GM23338 (cell line): ENCODE results near the gene PEX10. TPM values are rescaled to one million over a fixed set of nuclear protein-coding genes. Genes with fewer than 3 reads are reported as not detected.

Source experiments
- ATAC-seq: fragments of 200-7000 bp; cut with Tn5 transposase; 3 replicates; pipeline ENCODE4 v1.9.1; 2020
- DNase-seq: peaks from one replicate; pipeline ENCODE4 v3.0.0-alpha.2; 2015; ENCODE audit warnings: low spot score
- H2AFZ ChIP-seq: fragments of 200-600 bp; sonication (generic); 2 replicates; pipeline ENCODE4 v1.8.0; 2016; ENCODE audit warnings: antibody characterized with exemption, mild to moderate bottlenecking, moderate library complexity
- H3F3A ChIP-seq: fragments of 200-600 bp; sonication (generic); replicated peaks from 2 replicates; pipeline ENCODE4 v1.8.0; 2017; ENCODE audit warnings: antibody characterized with exemption, mixed run types, low read depth
- H3K27ac ChIP-seq: fragments of 200-600 bp; sonication (generic); 2 replicates; pipeline ENCODE4 v1.6.1; 2016; ENCODE audit warnings: low read depth
- H3K27me3 ChIP-seq: fragments of 200-600 bp; sonication (generic); 2 replicates; pipeline ENCODE4 v1.8.0; 2016; ENCODE audit warnings: mild to moderate bottlenecking, mixed run types, moderate library complexity; ENCODE audit not compliant: insufficient read depth
- H3K36me3 ChIP-seq: fragments of 200-600 bp; sonication (generic); 2 replicates; pipeline ENCODE4 v1.8.0; 2016; ENCODE audit warnings: mild to moderate bottlenecking; ENCODE audit not compliant: insufficient read depth
- H3K4me1 ChIP-seq: fragments of 200-600 bp; sonication (generic); 2 replicates; pipeline ENCODE4 v1.8.0; 2016; ENCODE audit warnings: mild to moderate bottlenecking, moderate library complexity; ENCODE audit not compliant: insufficient read depth
- H3K4me2 ChIP-seq: fragments of 200-600 bp; sonication (generic); 2 replicates; pipeline ENCODE4 v1.7.1; 2017; ENCODE audit warnings: mixed run types
- H3K4me3 ChIP-seq: fragments of 200-600 bp; sonication (generic); 2 replicates; pipeline ENCODE4 v1.6.1; 2016; ENCODE audit warnings: mixed run types
- H3K79me2 ChIP-seq: fragments of 200-600 bp; sonication (generic); replicated peaks from 2 replicates; pipeline ENCODE4 v1.8.0; 2017; ENCODE audit warnings: mild to moderate bottlenecking; ENCODE audit not compliant: insufficient read depth
- H3K9me2 ChIP-seq: fragments of 200-600 bp; sonication (generic); 2 replicates; pipeline ENCODE4 v1.8.0; 2017; ENCODE audit not compliant: insufficient read depth
- H4K20me1 ChIP-seq: fragments of 200-600 bp; sonication (generic); replicated peaks from 2 replicates; pipeline ENCODE4 v1.8.0; 2017; ENCODE audit warnings: mild to moderate bottlenecking; ENCODE audit not compliant: insufficient read depth
- H3K27ac Mint-ChIP-seq: 2 replicates; pipeline ENCODE4 v1.8.0; 2020; ENCODE audit warnings: inconsistent platforms, mild to moderate bottlenecking, moderate library complexity, mixed read lengths
- H3K27me3 Mint-ChIP-seq: 3 replicates; pipeline ENCODE4 v1.8.0; 2022; ENCODE audit warnings: low read depth, mild to moderate bottlenecking, moderate library complexity, mixed read lengths, inconsistent platforms; ENCODE audit not compliant: insufficient read depth, poor library complexity
- H3K36me3 Mint-ChIP-seq: 3 replicates; pipeline ENCODE4 v1.8.0; 2021; ENCODE audit warnings: low read depth, mild to moderate bottlenecking, inconsistent platforms, moderate library complexity, mixed read lengths
- H3K4me1 Mint-ChIP-seq: 3 replicates; pipeline ENCODE4 v1.8.0; 2020; ENCODE audit warnings: mild to moderate bottlenecking, inconsistent platforms, mixed read lengths
- H3K4me3 Mint-ChIP-seq: 3 replicates; pipeline ENCODE4 v1.8.0; 2021; ENCODE audit warnings: moderate library complexity, mild to moderate bottlenecking, inconsistent platforms, mixed read lengths
- H3K9me3 Mint-ChIP-seq: 3 replicates; pipeline ENCODE4 v1.8.0; 2020; ENCODE audit warnings: moderate library complexity, mild to moderate bottlenecking, inconsistent platforms, mixed read lengths
- CREB1 ChIP-seq: fragments of 250-450 bp; sonication (Bioruptor Pico); IDR thresholded peaks from 2 replicates; pipeline ENCODE4 v1.5.0; 2020; ENCODE audit warnings: low read depth, mild to moderate bottlenecking, moderate library complexity
- CTCF ChIP-seq, 2 experiments: fragments of 200-600 bp in 1 of 2; sonication (generic) in 1 of 2; conservative IDR thresholded peaks; 2 replicates each; pipeline versions ENCODE4 v1.5.1 to v1.6.1; 2016 to 2017; ENCODE audit warnings: antibody characterized with exemption in 2 of 2, low read depth in 2 of 2, mild to moderate bottlenecking in 2 of 2, moderate library complexity in 1 of 2
- EZH2 ChIP-seq: fragments of 200-600 bp; sonication (generic); IDR thresholded peaks from one replicate; pipeline ENCODE4 v1.8.0; 2017; ENCODE audit warnings: antibody characterized with exemption, mild to moderate bottlenecking, low read depth; ENCODE audit not compliant: unreplicated experiment
- EZH2phosphoT487 ChIP-seq: fragments of 200-600 bp; sonication (generic); IDR thresholded peaks from one replicate; pipeline ENCODE4 v1.8.1; 2018; ENCODE audit warnings: antibody characterized with exemption; ENCODE audit not compliant: unreplicated experiment
- JUNB ChIP-seq: IDR thresholded peaks from one replicate; pipeline ENCODE4 v1.6.1; 2016; ENCODE audit warnings: antibody characterized with exemption; ENCODE audit not compliant: unreplicated experiment
- NANOG ChIP-seq: IDR thresholded peaks from 2 replicates; pipeline ENCODE4 v1.6.1; 2016; ENCODE audit warnings: antibody characterized with exemption, borderline replicate concordance
- POLR2AphosphoS5 ChIP-seq: IDR thresholded peaks from 2 replicates; pipeline ENCODE4 v1.6.1; 2016; ENCODE audit warnings: antibody characterized with exemption, low read depth
- REST ChIP-seq: IDR thresholded peaks from one replicate; pipeline ENCODE4 v1.6.1; 2018; ENCODE audit warnings: antibody characterized with exemption; ENCODE audit not compliant: unreplicated experiment
- STAT1 ChIP-seq: IDR thresholded peaks from one replicate; pipeline ENCODE4 v1.6.1; 2016; ENCODE audit warnings: antibody characterized with exemption; ENCODE audit not compliant: unreplicated experiment
- ZNF114 ChIP-seq: fragments of 250-450 bp; sonication (Bioruptor Pico); IDR thresholded peaks from 2 replicates; pipeline ENCODE4 v1.5.0; 2020; ENCODE audit warnings: mild to moderate bottlenecking, moderate library complexity
- ZNF331 ChIP-seq: fragments of 250-450 bp; sonication (Bioruptor Pico); IDR thresholded peaks from 2 replicates; pipeline ENCODE4 v1.5.0; 2020; ENCODE audit warnings: low read depth, mild to moderate bottlenecking, moderate library complexity
- polyA plus RNA-seq: library from polyadenylated mRNA; unstranded; fragments of >200 nt; fragmentation: Nextera tagmentation; extraction: Ambion mirVana; gene quantifications from 2 replicates; pipeline ENCODE4 v1.2.1, GENCODE V29; 2016
- total RNA-seq: library from RNA; depleted of rRNA; stranded (reverse); fragments of >200 nt; shearing (Covaris generic); gene quantifications from 2 replicates; pipeline ENCODE4 v1.2.3, GENCODE V29; 2014
- TF ChIP-seq, protein P1 (sequence below): fragments of 250-450 bp; sonication (Bioruptor Pico); IDR thresholded peaks from 2 replicates; pipeline ENCODE4 v1.5.0; 2020; ENCODE audit warnings: mild to moderate bottlenecking, moderate library complexity
- TF ChIP-seq, protein P2 (sequence below): IDR thresholded peaks from 2 replicates; pipeline ENCODE4 v1.6.1; 2016; ENCODE audit warnings: antibody characterized with exemption

The PEX10 gene
- total and polyA plus RNA-seq, 2 experiments from 2014 or later, result 15.0 to 53.9 TPM

DNA sequence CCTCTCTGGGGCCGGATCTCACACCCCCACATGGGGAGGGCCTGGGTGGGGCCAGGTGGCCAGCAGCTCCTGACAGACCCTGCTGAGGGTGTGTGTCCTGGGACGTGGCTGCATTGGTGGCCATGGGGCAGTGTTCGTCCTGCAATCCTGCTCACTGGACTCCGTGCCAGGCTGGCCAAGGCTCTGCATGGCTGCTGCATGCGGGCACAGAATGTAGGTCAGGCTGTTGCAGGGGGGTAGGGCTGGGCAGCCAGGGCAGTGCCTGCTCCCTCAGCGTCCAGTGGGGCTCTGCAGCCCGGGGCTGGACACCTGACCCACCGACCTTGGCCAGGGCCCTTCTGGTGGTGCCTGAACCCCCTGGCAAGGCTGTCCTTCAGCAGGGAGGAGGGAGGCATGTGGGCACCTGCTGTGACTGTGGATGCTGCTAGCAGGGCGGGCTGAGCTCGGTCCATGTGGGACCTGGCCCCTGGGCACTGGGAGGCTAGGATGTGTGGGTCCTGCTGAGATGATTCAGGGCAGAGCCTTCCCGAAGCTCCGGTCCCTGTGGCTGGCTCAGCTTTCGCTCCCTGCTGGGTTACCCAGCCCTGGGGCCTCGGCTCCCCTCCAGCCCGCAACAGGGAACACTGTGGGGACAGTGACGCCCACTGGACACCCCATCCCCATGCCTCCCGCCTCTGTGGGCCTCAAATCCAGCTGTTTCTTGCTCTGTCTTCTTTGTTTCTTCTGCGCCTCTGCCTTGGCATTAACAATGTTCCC lies 48.8 kb upstream of the PEX10 start:
- Histone ChIP-seq H3K27me3 (no peaks in the 10 kb centered on the region), H3K27ac (no peak overlapping the region), H3K79me2 (no peaks in the 10 kb centered on the region), H3F3A (no peaks in the 10 kb centered on the region), H3K4me2 (no peak overlapping the region), H3K4me1 (no peaks in the 10 kb centered on the region), H2AFZ (no peak overlapping the region), H4K20me1 (no peaks in the 10 kb centered on the region), H3K4me3 (no peak overlapping the region), H3K36me3 (no peaks in the 10 kb centered on the region), H3K9me2 (no peaks in the 10 kb centered on the region)
- Mint-ChIP-seq H3K27ac (no peak overlapping the region), H3K4me3 (no peak overlapping the region), H3K9me3 (no peaks in the 10 kb centered on the region), H3K4me1 (no peaks in the 10 kb centered on the region), H3K36me3 (no peaks in the 10 kb centered on the region), H3K27me3 (no peaks in the 10 kb centered on the region)
- DNase-seq (no peak), ATAC-seq (no peak)
- TF ChIP-seq, protein P1, sequence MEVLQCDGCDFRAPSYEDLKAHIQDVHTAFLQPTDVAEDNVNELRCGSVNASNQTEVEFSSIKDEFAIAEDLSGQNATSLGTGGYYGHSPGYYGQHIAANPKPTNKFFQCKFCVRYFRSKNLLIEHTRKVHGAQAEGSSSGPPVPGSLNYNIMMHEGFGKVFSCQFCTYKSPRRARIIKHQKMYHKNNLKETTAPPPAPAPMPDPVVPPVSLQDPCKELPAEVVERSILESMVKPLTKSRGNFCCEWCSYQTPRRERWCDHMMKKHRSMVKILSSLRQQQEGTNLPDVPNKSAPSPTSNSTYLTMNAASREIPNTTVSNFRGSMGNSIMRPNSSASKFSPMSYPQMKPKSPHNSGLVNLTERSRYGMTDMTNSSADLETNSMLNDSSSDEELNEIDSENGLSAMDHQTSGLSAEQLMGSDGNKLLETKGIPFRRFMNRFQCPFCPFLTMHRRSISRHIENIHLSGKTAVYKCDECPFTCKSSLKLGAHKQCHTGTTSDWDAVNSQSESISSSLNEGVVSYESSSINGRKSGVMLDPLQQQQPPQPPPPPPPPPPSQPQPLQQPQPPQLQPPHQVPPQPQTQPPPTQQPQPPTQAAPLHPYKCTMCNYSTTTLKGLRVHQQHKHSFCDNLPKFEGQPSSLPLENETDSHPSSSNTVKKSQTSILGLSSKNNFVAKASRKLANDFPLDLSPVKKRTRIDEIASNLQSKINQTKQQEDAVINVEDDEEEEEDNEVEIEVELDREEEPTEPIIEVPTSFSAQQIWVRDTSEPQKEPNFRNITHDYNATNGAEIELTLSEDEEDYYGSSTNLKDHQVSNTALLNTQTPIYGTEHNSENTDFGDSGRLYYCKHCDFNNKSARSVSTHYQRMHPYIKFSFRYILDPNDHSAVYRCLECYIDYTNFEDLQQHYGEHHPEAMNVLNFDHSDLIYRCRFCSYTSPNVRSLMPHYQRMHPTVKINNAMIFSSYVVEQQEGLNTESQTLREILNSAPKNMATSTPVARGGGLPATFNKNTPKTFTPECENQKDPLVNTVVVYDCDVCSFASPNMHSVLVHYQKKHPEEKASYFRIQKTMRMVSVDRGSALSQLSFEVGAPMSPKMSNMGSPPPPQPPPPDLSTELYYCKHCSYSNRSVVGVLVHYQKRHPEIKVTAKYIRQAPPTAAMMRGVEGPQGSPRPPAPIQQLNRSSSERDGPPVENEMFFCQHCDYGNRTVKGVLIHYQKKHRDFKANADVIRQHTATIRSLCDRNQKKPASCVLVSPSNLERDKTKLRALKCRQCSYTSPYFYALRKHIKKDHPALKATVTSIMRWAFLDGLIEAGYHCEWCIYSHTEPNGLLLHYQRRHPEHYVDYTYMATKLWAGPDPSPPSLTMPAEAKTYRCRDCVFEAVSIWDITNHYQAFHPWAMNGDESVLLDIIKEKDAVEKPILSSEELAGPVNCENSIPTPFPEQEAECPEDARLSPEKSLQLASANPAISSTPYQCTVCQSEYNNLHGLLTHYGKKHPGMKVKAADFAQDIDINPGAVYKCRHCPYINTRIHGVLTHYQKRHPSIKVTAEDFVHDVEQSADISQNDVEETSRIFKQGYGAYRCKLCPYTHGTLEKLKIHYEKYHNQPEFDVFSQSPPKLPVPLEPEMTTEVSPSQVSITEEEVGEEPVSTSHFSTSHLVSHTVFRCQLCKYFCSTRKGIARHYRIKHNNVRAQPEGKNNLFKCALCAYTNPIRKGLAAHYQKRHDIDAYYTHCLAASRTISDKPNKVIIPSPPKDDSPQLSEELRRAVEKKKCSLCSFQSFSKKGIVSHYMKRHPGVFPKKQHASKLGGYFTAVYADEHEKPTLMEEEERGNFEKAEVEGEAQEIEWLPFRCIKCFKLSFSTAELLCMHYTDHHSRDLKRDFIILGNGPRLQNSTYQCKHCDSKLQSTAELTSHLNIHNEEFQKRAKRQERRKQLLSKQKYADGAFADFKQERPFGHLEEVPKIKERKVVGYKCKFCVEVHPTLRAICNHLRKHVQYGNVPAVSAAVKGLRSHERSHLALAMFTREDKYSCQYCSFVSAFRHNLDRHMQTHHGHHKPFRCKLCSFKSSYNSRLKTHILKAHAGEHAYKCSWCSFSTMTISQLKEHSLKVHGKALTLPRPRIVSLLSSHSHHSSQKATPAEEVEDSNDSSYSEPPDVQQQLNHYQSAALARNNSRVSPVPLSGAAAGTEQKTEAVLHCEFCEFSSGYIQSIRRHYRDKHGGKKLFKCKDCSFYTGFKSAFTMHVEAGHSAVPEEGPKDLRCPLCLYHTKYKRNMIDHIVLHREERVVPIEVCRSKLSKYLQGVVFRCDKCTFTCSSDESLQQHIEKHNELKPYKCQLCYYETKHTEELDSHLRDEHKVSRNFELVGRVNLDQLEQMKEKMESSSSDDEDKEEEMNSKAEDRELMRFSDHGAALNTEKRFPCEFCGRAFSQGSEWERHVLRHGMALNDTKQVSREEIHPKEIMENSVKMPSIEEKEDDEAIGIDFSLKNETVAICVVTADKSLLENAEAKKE (CRISPR knock-in tag), result no peak
- TF ChIP-seq CREB1 (CRISPR knock-in tag), result no peak
- TF ChIP-seq NANOG, result no peak
- TF ChIP-seq, protein P2, sequence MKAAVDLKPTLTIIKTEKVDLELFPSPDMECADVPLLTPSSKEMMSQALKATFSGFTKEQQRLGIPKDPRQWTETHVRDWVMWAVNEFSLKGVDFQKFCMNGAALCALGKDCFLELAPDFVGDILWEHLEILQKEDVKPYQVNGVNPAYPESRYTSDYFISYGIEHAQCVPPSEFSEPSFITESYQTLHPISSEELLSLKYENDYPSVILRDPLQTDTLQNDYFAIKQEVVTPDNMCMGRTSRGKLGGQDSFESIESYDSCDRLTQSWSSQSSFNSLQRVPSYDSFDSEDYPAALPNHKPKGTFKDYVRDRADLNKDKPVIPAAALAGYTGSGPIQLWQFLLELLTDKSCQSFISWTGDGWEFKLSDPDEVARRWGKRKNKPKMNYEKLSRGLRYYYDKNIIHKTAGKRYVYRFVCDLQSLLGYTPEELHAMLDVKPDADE, result no peak
- no peak for TF ChIP-seq EZH2phosphoT487
- no peak for TF ChIP-seq POLR2AphosphoS5
- no peak for TF ChIP-seq ZNF114 (CRISPR knock-in tag)
- TF ChIP-seq EZH2, result no peak
- TF ChIP-seq STAT1, result no peak
- TF ChIP-seq JUNB, result no peak
- no peak for TF ChIP-seq ZNF331 (CRISPR knock-in tag)
- TF ChIP-seq CTCF (conservative IDR thresholded peaks at IDR 0.05; ENCODE audit: low read depth in 2 of 2), result no peak
- TF ChIP-seq REST, result no peak
